GM18507 (cell line): Measurements from ENCODE around the gene AGAP1.

Source experiments
- DNase-seq: peaks from one replicate; pipeline ENCODE4 v3.0.0; 2011; ENCODE audit warnings: low read depth; ENCODE audit not compliant: insufficient read length; ENCODE audit errors: extremely low spot score
- FAIRE-seq: peaks from 2 replicates; lab custom pipeline; 2011; peaks lifted over from hg19 to GRCh38; lab: Jason Lieb, UNC

The AGAP1 gene

GRCh38 chr2:235506291-235506996, 12.6 kb downstream of the AGAP1 start:
- FAIRE-seq, result no peak
- no peak for DNase-seq

GRCh38 chr2:235506997-235507615, 13.3 kb downstream of the AGAP1 start:
- no peak for DNase-seq
- no peak for FAIRE-seq

GRCh38 chr2:235507928-235508327, 14.1 kb downstream of the AGAP1 start:
- FAIRE-seq, result no peak
- no peak for DNase-seq

- FAIRE-seq (no peak), DNase-seq (no peak)
Measured at GRCh38 chr2:235508371-235509160, 14.7 kb downstream of the AGAP1 start.

- DNase-seq (no peak), FAIRE-seq (no peak)
Measured at GRCh38 chr2:235510318-235510717, 16.5 kb downstream of the AGAP1 start.

- DNase-seq, result no peak
- FAIRE-seq, result no peak
Measured at GRCh38 chr2:235511187-235511661, 17.4 kb downstream of the AGAP1 start.

- FAIRE-seq, result no peak
- no peak for DNase-seq
Measured at GRCh38 chr2:235511751-235512698, 18.2 kb downstream of the AGAP1 start.

GRCh38 chr2:235512699-235513053, 18.8 kb downstream of the AGAP1 start:
- DNase-seq, result no peak
- no peak for FAIRE-seq

GRCh38 chr2:235513984-235514626, 20.3 kb downstream of the AGAP1 start:
- DNase-seq (no peak), FAIRE-seq (no peak)

- no peak for FAIRE-seq
- no peak for DNase-seq
Measured at GRCh38 chr2:235514627-235515363, 21.0 kb downstream of the AGAP1 start.

- DNase-seq (no peak), FAIRE-seq (no peak)
Measured at GRCh38 chr2:235515364-235515742, 21.5 kb downstream of the AGAP1 start.

GRCh38 chr2:235515821-235516220, 22.0 kb downstream of the AGAP1 start:
- no peak for FAIRE-seq
- no peak for DNase-seq

- DNase-seq (no peak), FAIRE-seq (no peak)
Measured at GRCh38 chr2:235516257-235516656, 22.4 kb downstream of the AGAP1 start.

GRCh38 chr2:235518322-235519090, 24.7 kb downstream of the AGAP1 start:
- no peak for FAIRE-seq
- no peak for DNase-seq

- DNase-seq (no peak), FAIRE-seq (no peak)
Measured at GRCh38 chr2:235520787-235521186, 26.9 kb downstream of the AGAP1 start.

- no peak for FAIRE-seq
Measured at GRCh38 chr2:235521844-235522243, 28.0 kb downstream of the AGAP1 start.

GRCh38 chr2:235523021-235523420, 29.2 kb downstream of the AGAP1 start:
- no peak for FAIRE-seq
- no peak for DNase-seq

More at GRCh38 chr2:235521844-235522243, 28.0 kb downstream of the AGAP1 start:
- DNase-seq, result no peak
